ENCODE results near the gene NPHP4.

NPHP4 gene

GRCh38 chr1:5913078-5913845 lies 79.0 kb downstream of the NPHP4 start:
- DNase-seq (ENCODE audit: low read depth, low spot score) = no peak

- no peak for DNase-seq (ENCODE audit: low read depth, low spot score)
These were observed 80.4 kb downstream of the NPHP4 start for GRCh38 chr1:5911871-5912271.

GRCh38 chr1:5911157-5911556 lies 81.1 kb downstream of the NPHP4 start:
- DNase-seq (ENCODE audit: low read depth, low spot score) = no peak

- DNase-seq (ENCODE audit: low read depth, low spot score) = no peak
These were observed 81.6 kb downstream of the NPHP4 start for GRCh38 chr1:5910666-5911065.

GRCh38 chr1:5910276-5910620 lies 82.0 kb downstream of the NPHP4 start:
- no peak for DNase-seq (ENCODE audit: low read depth, low spot score)

GRCh38 chr1:5909576-5910275 lies 82.5 kb downstream of the NPHP4 start:
- no peak for DNase-seq (ENCODE audit: low read depth, low spot score)

GRCh38 chr1:5908461-5909375 lies 83.5 kb downstream of the NPHP4 start:
- no peak for DNase-seq (ENCODE audit: low read depth, low spot score)

GRCh38 chr1:5907966-5908365 lies 84.3 kb downstream of the NPHP4 start:
- no peak for DNase-seq (ENCODE audit: low read depth, low spot score)

- no peak for DNase-seq (ENCODE audit: low read depth, low spot score)
These were observed 84.8 kb downstream of the NPHP4 start for GRCh38 chr1:5907386-5907785.

- no peak for DNase-seq (ENCODE audit: low read depth, low spot score)
These were observed 85.3 kb downstream of the NPHP4 start for GRCh38 chr1:5906966-5907365.

GRCh38 chr1:5906116-5906515 lies 86.1 kb downstream of the NPHP4 start:
- no peak for DNase-seq (ENCODE audit: low read depth, low spot score)

- no peak for DNase-seq (ENCODE audit: low read depth, low spot score)
These were observed 86.8 kb downstream of the NPHP4 start for GRCh38 chr1:5905436-5905835.

- no peak for DNase-seq (ENCODE audit: low read depth, low spot score)
These were observed 87.7 kb downstream of the NPHP4 start for GRCh38 chr1:5904551-5904950.

GRCh38 chr1:5903680-5904079 lies 88.5 kb downstream of the NPHP4 start:
- no peak for DNase-seq (ENCODE audit: low read depth, low spot score)

GRCh38 chr1:5903031-5903430 lies 89.2 kb downstream of the NPHP4 start:
- DNase-seq (ENCODE audit: low read depth, low spot score) = no peak

GRCh38 chr1:5901841-5902240 lies 90.4 kb downstream of the NPHP4 start:
- no peak for DNase-seq (ENCODE audit: low read depth, low spot score)

GRCh38 chr1:5901150-5901549 lies 91.1 kb downstream of the NPHP4 start:
- no peak for DNase-seq (ENCODE audit: low read depth, low spot score)

- DNase-seq (ENCODE audit: low read depth, low spot score) = no peak
These were observed 94.0 kb downstream of the NPHP4 start for GRCh38 chr1:5898266-5898665.

GRCh38 chr1:5896706-5897660 lies 95.2 kb downstream of the NPHP4 start:
- DNase-seq (ENCODE audit: low read depth, low spot score) = no peak

- DNase-seq (ENCODE audit: low read depth, low spot score) = no peak
These were observed 96.5 kb downstream of the NPHP4 start for GRCh38 chr1:5895446-5896406.

Data from iPS DF 19.7 (cell line).